Body of pancreas (tissue), 4 donors: Measurements from ENCODE around the gene RPLP2. TPM values are rescaled to one million over a fixed set of nuclear protein-coding genes. Genes with fewer than 3 reads are reported as not detected.

Experiments used
- ATAC-seq: fragments of 150-250 bp; one replicate; pipeline ENCODE4 v1.9.1; 2016
- DNase-seq, 4 donors: peaks; one replicate each; pipeline ENCODE4 v3.0.0-alpha.2; 2019
- H3K27ac ChIP-seq, 4 donors: fragments of 200-600 bp; sonication (generic); 1 replicate in 3 of 4; 2 replicates in 1 of 4; pipeline versions ENCODE4 v1.5.1 to v1.6.1; 2016 to 2019; ENCODE audit warnings: mild to moderate bottlenecking in 1 of 4, mixed read lengths in 1 of 4, moderate library complexity in 1 of 4
- H3K27me3 ChIP-seq, 2 donors: fragments of 200-600 bp; sonication (generic); one replicate each; pipeline ENCODE4 v1.6.0; 2016; ENCODE audit warnings: mild to moderate bottlenecking in 1 of 2
- H3K36me3 ChIP-seq, 2 donors: fragments of 200-600 bp; sonication (generic); replicated peaks in 1 of 2; 2 replicates each; pipeline ENCODE4 v1.5.1; 2016; ENCODE audit warnings: low read depth in 2 of 2; ENCODE audit not compliant: insufficient read depth in 1 of 2
- H3K4me1 ChIP-seq: fragments of 200-600 bp; sonication (generic); one replicate; pipeline ENCODE4 v1.6.0; 2016
- H3K4me3 ChIP-seq, 2 donors: fragments of 200-600 bp; sonication (generic); 1 replicate in 1 of 2; 2 replicates in 1 of 2; pipeline ENCODE4 v1.5.1; 2016 to 2019
- H3K9me3 ChIP-seq, 3 donors: fragments of 200-600 bp; sonication (generic); 1 replicate in 2 of 3; 2 replicates in 1 of 3; pipeline ENCODE4 v1.5.1; 2016
- CTCF ChIP-seq, 7 experiments: fragments of 450-650 bp in 4 of 7; fragments of 200-600 bp in 3 of 7; sonication (generic) in 3 of 7; IDR thresholded peaks; one replicate each; pipeline ENCODE4 v1.5.1; 2016 to 2019; ENCODE audit warnings: antibody characterized with exemption in 7 of 7
- POLR2A ChIP-seq, 3 donors: fragments of 450-650 bp; IDR thresholded peaks; one replicate each; pipeline ENCODE4 v1.6.1; 2016; ENCODE audit warnings: antibody characterized with exemption in 3 of 3, mild to moderate bottlenecking in 2 of 3
- WGBS, 2 donors: methylation state at CpG; one replicate each; pipeline ENCODE4 v1.1.5; 2017; 5-methylcytosine and 5-hydroxymethylcytosine counted together
- intact Hi-C: fragments of 100-400 bp; cut with DNase I; formaldehyde crosslinking; loops from one replicate; pipeline ENCODE4 v1.15.1; 2023
- total RNA-seq, 2 donors: library from RNA; depleted of rRNA; stranded (reverse); fragments of >200 nt; gene quantifications; one replicate each; pipeline ENCODE4 v1.1.0, GENCODE V29; 2016

RPLP2 gene
- total RNA-seq, 2 donors from 2014 or later: 395 to 402 TPM

DNA sequence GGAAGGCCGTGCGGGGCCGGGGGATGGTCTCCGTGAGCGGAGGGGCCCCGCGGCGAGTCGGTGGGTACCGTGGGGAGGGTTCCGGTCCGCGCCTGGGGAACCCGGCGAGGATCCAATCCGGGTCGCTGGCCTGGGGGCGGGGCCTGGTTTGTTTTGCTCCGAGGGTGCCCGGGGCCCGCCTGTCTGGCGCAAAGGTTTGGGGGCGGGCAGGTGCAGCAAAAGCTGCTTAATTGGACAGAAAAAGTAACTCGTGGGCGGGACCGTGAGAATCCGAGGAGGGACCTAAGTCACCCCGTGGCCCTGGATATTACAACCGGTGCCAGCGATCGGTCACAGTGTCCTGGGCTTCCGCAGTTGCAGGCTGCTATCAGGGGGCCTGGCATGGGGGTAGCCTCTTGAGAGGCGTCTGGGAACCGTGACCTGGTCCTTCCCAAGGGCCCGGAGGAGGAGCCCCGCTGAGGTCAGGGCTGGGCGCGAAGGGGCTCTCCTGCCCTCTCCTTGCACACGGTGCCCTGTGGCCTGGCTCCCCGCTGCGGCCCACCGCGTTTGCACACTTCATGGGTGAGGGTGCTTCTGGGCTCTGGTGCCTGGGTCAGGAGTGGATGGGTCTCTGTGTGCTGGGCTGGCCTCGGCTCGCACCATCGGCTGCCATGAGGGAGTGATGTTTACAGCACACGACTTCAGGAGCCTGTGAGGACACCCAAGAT is 10.3 kb downstream of the RPLP2 start:
- Histone ChIP-seq H3K4me1 (peaks cover 60% of the 10 kb centered on the region), H3K27ac (peak overlapping the region; percentile 92 to 100 (median 98)), H3K4me3 (peak overlapping the region; percentile 39 to 91), H3K9me3 (no peaks in the 10 kb centered on the region), H3K27me3 (no peaks in the 10 kb centered on the region), H3K36me3 (peaks cover 0 to 2% of the 10 kb centered on the region in 2 donors)
- DNase-seq (peak; percentile 95 to 98 (median 98)), ATAC-seq (peak; percentile 65)
- intact Hi-C loops: no loop called here
- TF ChIP-seq CTCF (IDR thresholded peaks at IDR 0.05): no peak
- peak; percentile 84 to 90 (median 87) for TF ChIP-seq POLR2A (IDR thresholded peaks at IDR 0.05)
- 2 to 6% methylated on average over 6 to 47 of the region's 47 CpGs for WGBS, 2 donors

- Histone ChIP-seq H3K4me3 (peak overlapping the region; percentile 39 to 91), H3K27ac (peak overlapping the region; percentile 92 to 100 (median 98)), H3K4me1 (peaks cover 67% of the 10 kb centered on the region), H3K9me3 (no peaks in the 10 kb centered on the region), H3K36me3 (peaks cover 0 to 2% of the 10 kb centered on the region in 2 donors), H3K27me3 (no peaks in the 10 kb centered on the region)
- intact Hi-C loops: no loop called here
- TF ChIP-seq CTCF (IDR thresholded peaks at IDR 0.05) (no peak), POLR2A (IDR thresholded peaks at IDR 0.05) (peak; percentile 38 to 60 (median 55))
- peak; percentile 59 for ATAC-seq
- DNase-seq: peak; percentile 91 to 97 (median 96)
- 8 to 19% methylated on average over 4 to 11 of the region's 11 CpGs for WGBS, 2 donors
These were observed 11.1 kb downstream of the RPLP2 start for GRCh38 chr11:820655-821511.

DNA sequence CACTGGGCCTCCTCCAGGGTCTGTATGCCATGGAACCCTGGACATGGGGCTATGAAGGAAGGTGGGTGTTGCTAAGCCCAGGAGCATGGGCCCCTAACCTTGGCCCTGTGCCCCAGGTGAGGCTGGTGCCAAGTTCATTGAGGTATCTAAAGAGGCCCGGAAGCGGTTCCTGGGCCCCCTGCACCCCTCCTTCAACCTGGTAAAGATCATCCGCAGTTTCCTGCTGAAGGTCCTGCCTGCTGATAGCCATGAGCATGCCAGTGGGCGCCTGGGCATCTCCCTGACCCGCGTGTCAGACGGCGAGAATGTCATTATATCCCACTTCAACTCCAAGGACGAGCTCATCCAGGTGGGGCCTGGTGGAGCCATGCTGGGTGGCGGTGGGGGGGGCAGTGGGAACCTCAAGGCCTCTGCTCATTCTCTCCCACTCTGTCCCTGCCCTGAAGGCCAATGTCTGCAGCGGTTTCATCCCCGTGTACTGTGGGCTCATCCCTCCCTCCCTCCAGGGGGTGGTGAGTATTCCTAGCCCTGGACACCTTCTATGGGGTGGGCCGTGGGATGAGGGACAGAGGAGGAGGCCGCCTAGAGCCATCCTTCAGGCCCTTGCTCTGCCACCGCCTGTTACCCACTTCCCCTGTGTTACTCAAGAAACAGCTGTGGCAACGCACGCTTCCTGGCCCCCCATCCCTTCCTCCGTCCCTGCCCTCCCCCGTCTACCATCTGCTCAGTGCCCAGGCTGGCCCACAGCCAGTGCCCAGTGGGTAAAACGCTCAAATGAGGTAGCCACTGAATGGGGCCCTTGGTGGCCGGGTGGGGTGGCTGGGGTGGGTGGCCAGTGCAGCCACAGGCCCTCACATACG is 12.0 kb downstream of the RPLP2 start:
- peak; percentile 42 to 69 (median 60) for DNase-seq
- 13 to 17% methylated on average over 16 to 22 of the region's 22 CpGs for WGBS, 2 donors
- intact Hi-C loops: no loop called here
- Histone ChIP-seq H3K27me3 (no peaks in the 10 kb centered on the region), H3K4me1 (peaks cover 76% of the 10 kb centered on the region), H3K9me3 (no peaks in the 10 kb centered on the region), H3K27ac (peak overlapping the region; percentile 92 to 100 (median 98)), H3K36me3 (peaks cover 0 to 2% of the 10 kb centered on the region in 2 donors), H3K4me3 (no peak overlapping the region)
- TF ChIP-seq CTCF (IDR thresholded peaks at IDR 0.05): no peak
- no peak for TF ChIP-seq POLR2A (IDR thresholded peaks at IDR 0.05)
- ATAC-seq: no peak

DNA sequence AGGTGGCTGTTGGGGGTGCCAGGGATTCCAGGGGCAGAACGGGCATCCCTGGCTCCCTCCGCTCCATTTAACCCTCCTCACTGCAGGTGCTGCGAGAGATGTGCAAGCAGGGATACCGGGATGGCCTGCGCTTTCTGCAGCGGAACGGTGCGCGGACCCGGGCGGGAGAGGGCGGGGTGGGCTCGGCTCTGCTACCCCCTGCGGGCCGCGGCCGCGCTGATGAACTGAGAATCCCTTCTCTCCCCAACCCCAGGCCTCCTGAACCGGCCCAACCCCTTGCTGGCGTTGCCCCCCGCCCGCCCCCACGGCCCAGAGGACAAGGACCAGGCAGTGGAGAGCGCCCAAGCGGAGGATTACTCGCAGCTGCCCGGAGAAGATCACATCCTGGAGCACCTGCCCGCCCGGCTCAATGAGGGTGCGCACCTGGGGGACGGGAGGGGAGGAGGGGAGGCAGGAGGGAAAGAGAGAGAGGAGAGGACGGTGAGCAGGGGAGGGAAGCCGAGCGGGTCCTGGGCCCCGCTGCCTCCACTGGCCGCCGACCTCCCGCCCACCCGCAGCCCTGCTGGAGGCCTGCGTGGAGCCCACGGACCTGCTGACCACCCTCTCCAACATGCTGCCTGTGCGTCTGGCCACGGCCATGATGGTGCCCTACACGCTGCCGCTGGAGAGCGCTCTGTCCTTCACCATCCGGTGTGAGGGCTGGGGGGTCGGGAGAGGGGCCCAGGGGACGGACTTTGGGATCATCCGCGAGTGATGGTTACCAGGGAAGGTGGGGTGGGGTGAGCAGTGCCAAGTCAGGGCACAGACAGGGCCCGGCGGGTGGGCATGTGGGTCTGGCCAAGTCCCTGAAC is 13.9 kb downstream of the RPLP2 start:
- WGBS, 2 donors: 38 to 72% methylated on average over 26 to 53 of the region's 53 CpGs
- H3K4me1 ChIP-seq: peaks cover 88% of the 10 kb centered on the region
- ATAC-seq (no peak), DNase-seq (no peak)
- H3K36me3 ChIP-seq: peaks cover 0 to 2% of the 10 kb centered on the region in 2 donors
- no peaks in the 10 kb centered on the region for H3K27me3 ChIP-seq
- H3K9me3 ChIP-seq: no peaks in the 10 kb centered on the region
- TF ChIP-seq CTCF (IDR thresholded peaks at IDR 0.05) (no peak), POLR2A (IDR thresholded peaks at IDR 0.05) (no peak)
- intact Hi-C loops: no loop called here
- H3K4me3 ChIP-seq: no peak overlapping the region
- peak overlapping the region; percentile 92 to 100 (median 95) for H3K27ac ChIP-seq
